ENCODE results near the gene C1orf198. TPM values are rescaled to one million over a fixed set of nuclear protein-coding genes. Genes with fewer than 3 reads are reported as not detected.

C1orf198 gene
- total RNA-seq, 1 donor from 2014 or later, result 225 TPM

DNA sequence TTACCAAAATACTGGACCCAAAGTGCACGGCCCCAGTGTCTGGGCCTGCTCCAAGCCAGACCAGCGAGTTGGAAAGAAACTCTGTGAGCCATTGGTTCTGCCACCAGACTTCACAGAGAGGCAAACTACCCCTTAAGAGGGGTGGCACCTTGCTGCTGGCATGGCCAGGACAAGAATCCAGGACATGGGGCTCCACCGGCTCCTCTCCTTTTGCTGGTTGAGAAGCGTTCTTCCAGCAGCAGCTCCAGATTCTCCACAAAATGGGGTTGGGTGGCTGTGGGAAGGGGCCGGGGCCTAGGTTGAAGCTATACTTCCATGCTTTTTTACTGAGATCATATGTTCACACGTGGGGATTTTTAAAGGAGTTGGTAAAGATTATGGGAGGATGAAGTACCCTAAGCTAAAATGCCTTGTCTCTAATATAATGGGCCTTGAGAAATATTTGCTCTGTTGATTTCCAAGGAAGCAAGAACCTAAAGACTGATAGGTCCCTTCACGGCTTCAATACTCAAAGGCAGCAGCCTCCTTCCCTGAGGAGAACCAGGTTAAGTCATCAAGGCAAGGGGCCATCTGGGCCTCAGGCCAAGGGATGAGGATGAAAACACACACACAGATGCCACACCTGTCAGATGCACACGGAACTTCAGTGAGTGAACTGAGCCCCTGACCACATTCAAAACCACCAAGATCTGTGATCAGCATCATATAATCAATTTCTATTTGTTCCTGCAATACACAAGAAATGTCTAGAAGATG lies 3.1 kb downstream of the C1orf198 start:
- Histone ChIP-seq H3K4me3 (peak overlapping the region; percentile 34 to 94), H3K9me3 (no peaks in the 10 kb centered on the region), H3K27ac (peak overlapping the region; percentile 96 to 99), H3K36me3 (peaks cover 0 to 6% of the 10 kb centered on the region in 2 donors), H3K27me3 (no peaks in the 10 kb centered on the region), H3K4me1 (peaks cover 9 to 55% of the 10 kb centered on the region in 2 donors)
- intact Hi-C loops (cut with DNase I), result loop anchor here (10.0 kb wide), 2 partner anchors 220 to 660 kb away; partner anchors contain the start of genes COG2 and TSNAX
- no peak for DNase-seq (ENCODE audit: low spot score in 2 of 2)
- TF ChIP-seq, protein P1, sequence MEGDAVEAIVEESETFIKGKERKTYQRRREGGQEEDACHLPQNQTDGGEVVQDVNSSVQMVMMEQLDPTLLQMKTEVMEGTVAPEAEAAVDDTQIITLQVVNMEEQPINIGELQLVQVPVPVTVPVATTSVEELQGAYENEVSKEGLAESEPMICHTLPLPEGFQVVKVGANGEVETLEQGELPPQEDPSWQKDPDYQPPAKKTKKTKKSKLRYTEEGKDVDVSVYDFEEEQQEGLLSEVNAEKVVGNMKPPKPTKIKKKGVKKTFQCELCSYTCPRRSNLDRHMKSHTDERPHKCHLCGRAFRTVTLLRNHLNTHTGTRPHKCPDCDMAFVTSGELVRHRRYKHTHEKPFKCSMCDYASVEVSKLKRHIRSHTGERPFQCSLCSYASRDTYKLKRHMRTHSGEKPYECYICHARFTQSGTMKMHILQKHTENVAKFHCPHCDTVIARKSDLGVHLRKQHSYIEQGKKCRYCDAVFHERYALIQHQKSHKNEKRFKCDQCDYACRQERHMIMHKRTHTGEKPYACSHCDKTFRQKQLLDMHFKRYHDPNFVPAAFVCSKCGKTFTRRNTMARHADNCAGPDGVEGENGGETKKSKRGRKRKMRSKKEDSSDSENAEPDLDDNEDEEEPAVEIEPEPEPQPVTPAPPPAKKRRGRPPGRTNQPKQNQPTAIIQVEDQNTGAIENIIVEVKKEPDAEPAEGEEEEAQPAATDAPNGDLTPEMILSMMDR (IDR thresholded peaks at IDR 0.05), result no peak

DNA sequence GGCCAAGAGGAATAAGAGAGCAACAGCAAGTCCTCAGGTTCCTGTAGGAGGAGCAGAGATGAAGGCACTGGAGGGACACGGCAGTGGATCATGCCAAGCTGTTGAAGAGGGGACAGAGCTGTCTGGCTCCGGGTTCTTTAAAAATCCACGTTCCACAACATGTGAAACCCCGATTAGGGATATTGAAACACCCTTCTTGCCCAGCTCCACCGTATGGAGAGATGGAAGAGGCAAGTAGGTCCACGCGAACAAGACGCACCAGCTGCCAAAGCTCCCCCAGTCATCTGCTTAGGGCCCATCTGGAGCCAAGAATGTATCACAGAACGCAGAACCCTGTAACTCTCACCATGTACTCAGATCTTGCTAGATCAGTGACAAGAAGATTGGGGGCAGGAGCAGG lies 3.9 kb downstream of the C1orf198 start:
- H3K4me1 ChIP-seq, result peaks cover 9 to 59% of the 10 kb centered on the region in 2 donors
- peak overlapping the region; percentile 34 to 94 for H3K4me3 ChIP-seq
- peak overlapping the region; percentile 96 to 99 for H3K27ac ChIP-seq

DNA sequence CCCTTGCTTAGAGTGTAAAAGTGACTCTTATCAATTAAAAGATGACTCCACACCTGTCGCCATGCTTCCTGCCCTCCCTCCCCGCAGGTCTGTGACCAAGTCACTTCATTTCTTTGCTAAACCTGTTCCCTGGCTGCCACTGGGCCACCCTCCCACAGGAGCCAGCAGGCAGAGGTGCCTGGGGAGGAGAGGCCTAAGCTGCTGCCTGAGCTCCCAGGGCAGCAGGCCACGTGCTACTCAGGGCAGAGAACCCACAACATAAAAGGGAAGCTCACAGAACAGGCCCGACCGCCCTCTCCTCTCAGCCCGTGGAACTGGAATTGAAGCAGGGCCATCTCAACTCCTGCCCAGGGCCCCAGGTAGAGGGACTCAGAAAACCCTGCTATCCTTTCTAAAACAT lies 4.9 kb downstream of the C1orf198 start:
- TF ChIP-seq, protein P1 (IDR thresholded peaks at IDR 0.05), result no peak
- peak overlapping the region; percentile 96 to 99 for H3K27ac ChIP-seq
- H3K9me3 ChIP-seq, result no peaks in the 10 kb centered on the region
- peaks cover 9 to 64% of the 10 kb centered on the region in 2 donors for H3K4me1 ChIP-seq
- H3K27me3 ChIP-seq, result no peaks in the 10 kb centered on the region
- intact Hi-C loops (cut with DNase I), result loop anchor here (10.0 kb wide), 2 partner anchors 219 to 661 kb away; partner anchors contain the start of genes COG2 and TSNAX
- no peak for DNase-seq (ENCODE audit: low spot score in 2 of 2)
- peak overlapping the region; percentile 31 to 32 for H3K4me3 ChIP-seq
- peaks cover 0 to 6% of the 10 kb centered on the region in 2 donors for H3K36me3 ChIP-seq

More for the DNA sequence above, 3.9 kb downstream of the C1orf198 start:
- no peaks in the 10 kb centered on the region for H3K27me3 ChIP-seq
- H3K36me3 ChIP-seq, result peaks cover 0 to 6% of the 10 kb centered on the region in 2 donors
- TF ChIP-seq, protein P1 (IDR thresholded peaks at IDR 0.05), result no peak
- no peaks in the 10 kb centered on the region for H3K9me3 ChIP-seq
- intact Hi-C loops (cut with DNase I), result loop anchor here (10.0 kb wide), 2 partner anchors 220 to 660 kb away; partner anchors contain the start of genes COG2 and TSNAX
- DNase-seq (ENCODE audit: low spot score in 2 of 2), result no peak

DNA sequence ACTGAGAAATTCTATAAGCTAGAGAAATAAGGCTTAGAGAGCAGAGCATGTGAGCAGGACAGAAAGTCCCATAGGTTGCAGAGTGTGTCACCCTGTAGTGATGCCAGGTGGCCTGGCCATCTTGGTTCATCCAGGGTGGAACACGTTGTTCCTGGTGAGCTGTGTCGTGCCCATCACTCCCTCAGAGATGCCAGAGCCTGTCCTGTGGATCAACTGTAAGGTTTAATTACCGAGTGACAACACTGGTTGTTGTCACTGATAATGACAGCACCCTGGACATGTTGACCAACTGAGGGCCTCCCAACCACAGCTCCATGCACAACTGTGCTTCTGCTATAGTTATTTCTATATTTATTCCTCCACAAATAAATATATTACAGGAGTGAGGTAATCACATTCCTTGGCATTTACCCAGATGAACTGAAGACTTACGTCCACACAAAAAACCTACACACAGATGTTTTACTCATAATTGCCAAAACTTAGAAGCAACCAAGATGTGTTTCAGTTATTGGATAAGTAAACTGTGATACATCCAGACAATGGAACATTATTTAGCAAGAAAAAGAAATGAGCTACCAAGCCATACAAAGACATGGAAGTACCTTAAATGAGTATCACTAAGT lies 6.2 kb downstream of the C1orf198 start:
- H3K4me1 ChIP-seq, result peaks cover 12 to 76% of the 10 kb centered on the region in 2 donors
- TF ChIP-seq, protein P1 (IDR thresholded peaks at IDR 0.05), result no peak
- intact Hi-C loops (cut with DNase I), result loop anchor here (10.0 kb wide), 2 partner anchors 217 to 663 kb away; partner anchors contain the start of genes COG2 and TSNAX

DNA sequence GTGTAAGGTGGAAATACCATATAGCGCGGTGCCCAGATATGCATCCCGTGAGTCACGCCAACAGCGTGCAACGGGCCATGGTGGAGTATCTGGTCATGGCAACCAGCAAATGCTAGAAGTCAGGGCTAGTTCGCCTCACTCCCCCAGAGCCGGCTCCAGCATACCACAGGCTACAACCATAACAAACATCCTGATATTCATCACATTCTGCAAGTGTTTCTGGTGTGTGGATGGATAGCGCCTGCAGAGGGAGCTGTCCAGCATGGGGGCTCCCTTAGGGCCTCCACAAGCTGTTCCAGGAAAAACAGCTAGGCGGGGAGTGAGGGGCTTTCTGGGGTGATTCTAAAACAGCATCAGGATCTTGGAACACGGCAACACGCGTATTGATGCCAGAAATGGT lies 6.8 kb downstream of the C1orf198 start:
- TF ChIP-seq, protein P1 (IDR thresholded peaks at IDR 0.05), result no peak
- peak overlapping the region; percentile 96 to 99 for H3K27ac ChIP-seq
- H3K36me3 ChIP-seq, result peaks cover 0 to 6% of the 10 kb centered on the region in 2 donors
- H3K4me1 ChIP-seq, result peaks cover 15 to 82% of the 10 kb centered on the region in 2 donors
- no peak for DNase-seq (ENCODE audit: low spot score in 2 of 2)
- intact Hi-C loops (cut with DNase I), result loop anchor here (10.0 kb wide), 2 partner anchors 217 to 663 kb away; partner anchors contain the start of genes COG2 and TSNAX
- no peak overlapping the region for H3K4me3 ChIP-seq
- H3K9me3 ChIP-seq, result no peaks in the 10 kb centered on the region
- no peaks in the 10 kb centered on the region for H3K27me3 ChIP-seq

More for the DNA sequence above, 6.2 kb downstream of the C1orf198 start:
- Histone ChIP-seq H3K4me3 (no peak overlapping the region), H3K9me3 (no peaks in the 10 kb centered on the region), H3K36me3 (peaks cover 0 to 6% of the 10 kb centered on the region in 2 donors), H3K27me3 (no peaks in the 10 kb centered on the region), H3K27ac (peak overlapping the region; percentile 96 to 99)
- no peak for DNase-seq (ENCODE audit: low spot score in 2 of 2)
